ENCODE data around the gene TFAP2C. TPM values are rescaled to one million over a fixed set of nuclear protein-coding genes. Genes with fewer than 3 reads are reported as not detected.

Gene TFAP2C
- total RNA-seq, 2 experiments from 2014 or later = not detected

- Mint-ChIP-seq H3K4me3 (no peak overlapping the region), H3K27me3 (peaks cover 2% of the 10 kb centered on the region), H3K36me3 (ENCODE audit: low read depth) (no peaks in the 10 kb centered on the region), H3K9me3 (no peaks in the 10 kb centered on the region), H3K27ac (no peak overlapping the region), H3K4me1 (ENCODE audit: low read depth) (no peaks in the 10 kb centered on the region)
- CTCF ChIA-PET = no interaction called here
- no peak for DNase-seq
- ATAC-seq = no peak
- TF ChIP-seq CTCF (IDR thresholded peaks at IDR 0.05) = no peak
- intact Hi-C loops (cut with micrococcal nuclease) = no loop called here
- POLR2A ChIA-PET = no interaction called here
Measured at GRCh38 chr20:56663660-56664059, 34.6 kb downstream of the TFAP2C start.

GRCh38 chr20:56664796-56665195 is 35.7 kb downstream of the TFAP2C start:
- Mint-ChIP-seq H3K9me3 (no peaks in the 10 kb centered on the region), H3K4me1 (ENCODE audit: low read depth) (no peaks in the 10 kb centered on the region), H3K4me3 (no peak overlapping the region), H3K36me3 (ENCODE audit: low read depth) (no peaks in the 10 kb centered on the region), H3K27me3 (peaks cover 1% of the 10 kb centered on the region), H3K27ac (no peak overlapping the region)
- no peak for TF ChIP-seq CTCF (IDR thresholded peaks at IDR 0.05)
- no peak for DNase-seq
- ChIA-PET CTCF (no interaction called here), POLR2A (no interaction called here)
- ATAC-seq = no peak
- intact Hi-C loops (cut with micrococcal nuclease) = no loop called here

- Mint-ChIP-seq H3K36me3 (ENCODE audit: low read depth) (no peaks in the 10 kb centered on the region), H3K27ac (no peak overlapping the region), H3K4me1 (ENCODE audit: low read depth) (no peaks in the 10 kb centered on the region), H3K27me3 (no peaks in the 10 kb centered on the region), H3K9me3 (no peaks in the 10 kb centered on the region), H3K4me3 (no peak overlapping the region)
- intact Hi-C loops (cut with micrococcal nuclease) = no loop called here
- ATAC-seq (no peak), DNase-seq (no peak)
- CTCF ChIA-PET = no interaction called here
- POLR2A ChIA-PET = no interaction called here
- TF ChIP-seq CTCF (IDR thresholded peaks at IDR 0.05) = no peak
Measured at GRCh38 chr20:56665806-56666205, 36.7 kb downstream of the TFAP2C start.

- DNase-seq (no peak), ATAC-seq (no peak)
- CTCF ChIA-PET = no interaction called here
- H3K4me1 Mint-ChIP-seq (ENCODE audit: low read depth) = no peaks in the 10 kb centered on the region
- intact Hi-C loops (cut with micrococcal nuclease) = no loop called here
- no peak overlapping the region for H3K4me3 Mint-ChIP-seq
- POLR2A ChIA-PET = no interaction called here
- TF ChIP-seq CTCF (IDR thresholded peaks at IDR 0.05) = no peak
- no peaks in the 10 kb centered on the region for H3K9me3 Mint-ChIP-seq
- H3K27ac Mint-ChIP-seq = no peak overlapping the region
- H3K27me3 Mint-ChIP-seq = no peaks in the 10 kb centered on the region
- no peaks in the 10 kb centered on the region for H3K36me3 Mint-ChIP-seq (ENCODE audit: low read depth)
Measured at GRCh38 chr20:56673450-56673849, 44.3 kb downstream of the TFAP2C start.

GRCh38 chr20:56676001-56676400 is 46.9 kb downstream of the TFAP2C start:
- H3K27ac Mint-ChIP-seq = no peak overlapping the region
- no peak for ATAC-seq
- H3K4me3 Mint-ChIP-seq = no peak overlapping the region
- ChIA-PET POLR2A (no interaction called here), CTCF (no interaction called here)
- no peak for DNase-seq
- H3K36me3 Mint-ChIP-seq (ENCODE audit: low read depth) = no peaks in the 10 kb centered on the region
- intact Hi-C loops (cut with micrococcal nuclease) = no loop called here
- TF ChIP-seq CTCF (IDR thresholded peaks at IDR 0.05) = no peak
- H3K27me3 Mint-ChIP-seq = no peaks in the 10 kb centered on the region
- no peaks in the 10 kb centered on the region for H3K9me3 Mint-ChIP-seq
- H3K4me1 Mint-ChIP-seq (ENCODE audit: low read depth) = no peaks in the 10 kb centered on the region
